ENCODE data around the gene SMR3A.

DNA sequence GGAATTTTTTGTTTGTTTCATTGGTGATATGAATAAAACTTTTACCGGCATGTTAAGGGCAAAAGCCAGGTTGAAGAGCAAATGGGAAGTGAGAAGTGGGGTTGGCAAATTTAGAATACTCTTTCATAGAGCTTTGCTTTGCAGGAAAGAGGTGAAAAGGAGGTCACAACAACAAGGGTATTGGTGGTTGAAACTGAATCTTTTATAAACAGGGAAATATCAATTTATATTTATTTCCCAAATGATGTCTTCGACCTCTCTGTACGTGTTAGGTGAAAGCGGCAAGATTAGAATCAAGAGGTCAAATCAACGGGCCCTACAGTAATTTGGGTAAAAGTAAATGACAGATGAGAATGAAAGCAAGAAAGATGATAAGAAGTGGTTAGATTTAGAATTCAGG, 3.4 kb downstream of the SMR3A start:
- no peak for TF ChIP-seq ZNF274 (IDR thresholded peaks at IDR 0.05; ENCODE audit: low read depth, low read length)
- TF ChIP-seq SUZ12 (IDR thresholded peaks at IDR 0.05; ENCODE audit: extremely low read depth, insufficient read depth, insufficient read length), result no peak
- no peak for TF ChIP-seq YY1 (IDR thresholded peaks at IDR 0.05; ENCODE audit: insufficient read depth, insufficient read length)
